M059J (cell line): ENCODE results near the gene DISC1. TPM values are rescaled to one million over a fixed set of nuclear protein-coding genes. Genes with fewer than 3 reads are reported as not detected.

Experiments used
- DNase-seq: peaks from one replicate; pipeline ENCODE4 v3.0.0-alpha.2; 2012; ENCODE audit warnings: low read depth
- total RNA-seq: library from RNA; depleted of rRNA; stranded (reverse); fragments of >200 nt; shearing (Covaris generic); gene quantifications from 2 replicates; pipeline ENCODE4 v1.2.3, GENCODE V29; 2014

Gene DISC1
- total RNA-seq, 1 experiment from 2014 or later = 5.8 TPM

DNA sequence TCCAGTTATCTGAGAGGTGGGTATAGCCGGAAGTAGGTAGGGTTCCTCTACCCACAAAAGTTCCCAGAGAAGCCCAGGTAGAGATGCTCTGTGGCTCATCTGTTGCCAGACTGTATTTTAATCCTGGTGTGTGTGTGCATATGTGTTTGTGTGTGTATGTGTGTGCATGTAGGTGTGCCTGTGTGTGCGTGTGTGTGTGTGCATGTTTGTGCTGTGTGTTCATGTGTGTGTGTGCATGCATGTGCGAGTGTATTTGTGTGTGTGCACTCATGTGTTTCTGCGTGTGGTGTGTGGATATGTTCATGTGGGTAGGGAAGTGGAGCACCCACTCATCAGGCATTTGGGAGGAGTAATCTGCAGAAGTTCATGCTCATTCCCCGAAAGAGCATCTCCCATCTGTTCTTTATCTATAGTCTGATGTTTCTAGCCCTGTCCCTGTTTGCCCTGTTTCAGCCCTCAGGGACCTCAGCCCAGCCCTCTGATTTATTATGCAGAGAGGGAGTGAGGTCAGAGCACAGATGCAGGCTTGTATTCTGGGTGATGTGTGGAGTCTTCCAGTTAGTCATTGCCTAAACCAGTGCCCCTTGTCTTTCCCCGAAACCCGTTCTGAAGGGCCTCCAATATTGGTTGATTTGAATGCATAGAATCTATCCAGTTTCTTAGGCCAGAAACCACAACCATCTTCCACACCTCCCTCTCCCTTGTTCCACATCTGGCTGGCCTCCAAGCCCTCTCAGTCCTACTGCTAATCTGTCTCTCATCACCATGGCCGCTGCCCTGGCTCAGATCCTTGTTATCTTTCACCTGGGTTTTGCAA lies 69.1 kb downstream of the DISC1 start:
- DNase-seq = no peak

DNA sequence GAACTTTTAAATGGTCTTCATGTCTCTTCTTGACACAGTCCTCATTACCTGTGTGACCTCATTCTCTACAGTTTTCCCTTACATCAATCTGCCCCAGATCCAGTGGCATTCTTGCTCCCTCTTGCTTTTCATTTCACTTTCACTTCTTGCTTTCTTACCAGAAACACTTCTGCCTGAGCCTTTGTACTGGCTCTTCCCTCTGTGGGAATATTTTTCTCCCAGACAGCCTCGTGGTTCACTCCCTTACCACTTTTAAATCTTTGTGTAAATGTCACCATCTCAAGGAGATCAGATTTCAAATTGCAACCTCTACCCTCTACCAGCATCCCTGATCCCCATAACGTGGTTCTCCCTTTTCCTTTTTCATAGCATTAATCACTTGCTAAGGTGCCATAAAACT lies 73.2 kb downstream of the DISC1 start:
- DNase-seq = peak; percentile 40

DNA sequence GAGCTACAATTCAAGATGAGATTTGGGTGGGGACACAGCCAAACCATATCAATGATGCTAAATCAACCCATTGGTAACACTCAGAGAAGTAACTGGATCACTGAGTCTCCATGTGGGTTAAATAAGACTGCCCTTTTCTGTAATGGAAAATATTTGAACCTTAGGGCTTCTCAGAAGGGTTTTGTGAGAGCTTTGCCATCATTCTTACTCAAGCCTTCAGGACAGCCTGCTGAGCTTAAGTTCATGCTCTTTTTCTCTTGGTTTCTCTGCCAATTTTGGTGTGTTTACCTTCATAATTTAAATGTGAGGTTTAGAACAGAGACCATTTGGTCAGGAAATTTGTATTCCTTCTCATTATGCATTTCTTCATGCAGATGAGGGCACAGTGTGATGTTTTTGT lies 74.7 kb downstream of the DISC1 start:
- no peak for DNase-seq

GRCh38 chr1:231702331-231702730 lies 75.7 kb downstream of the DISC1 start:
- DNase-seq = no peak

DNA sequence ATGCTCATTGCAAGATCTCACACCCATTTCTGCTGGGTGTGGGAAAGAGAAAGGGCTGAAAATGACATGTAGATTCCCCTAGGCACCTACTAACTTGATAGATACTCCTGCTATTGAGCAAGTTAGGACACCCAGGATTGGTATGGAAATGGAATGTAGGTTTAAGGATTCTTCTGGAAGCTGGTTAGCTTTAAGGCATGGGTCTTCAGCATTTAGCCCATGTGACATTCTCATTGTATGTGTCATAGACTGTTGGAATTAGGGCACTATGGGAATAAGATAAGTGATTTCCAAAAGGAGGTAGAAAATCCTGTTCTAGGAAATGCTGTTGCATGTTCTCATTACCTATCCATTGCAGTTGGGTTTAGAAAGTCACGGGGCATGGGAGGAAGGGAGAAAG lies 76.2 kb downstream of the DISC1 start:
- peak; percentile 68 for DNase-seq

DNA sequence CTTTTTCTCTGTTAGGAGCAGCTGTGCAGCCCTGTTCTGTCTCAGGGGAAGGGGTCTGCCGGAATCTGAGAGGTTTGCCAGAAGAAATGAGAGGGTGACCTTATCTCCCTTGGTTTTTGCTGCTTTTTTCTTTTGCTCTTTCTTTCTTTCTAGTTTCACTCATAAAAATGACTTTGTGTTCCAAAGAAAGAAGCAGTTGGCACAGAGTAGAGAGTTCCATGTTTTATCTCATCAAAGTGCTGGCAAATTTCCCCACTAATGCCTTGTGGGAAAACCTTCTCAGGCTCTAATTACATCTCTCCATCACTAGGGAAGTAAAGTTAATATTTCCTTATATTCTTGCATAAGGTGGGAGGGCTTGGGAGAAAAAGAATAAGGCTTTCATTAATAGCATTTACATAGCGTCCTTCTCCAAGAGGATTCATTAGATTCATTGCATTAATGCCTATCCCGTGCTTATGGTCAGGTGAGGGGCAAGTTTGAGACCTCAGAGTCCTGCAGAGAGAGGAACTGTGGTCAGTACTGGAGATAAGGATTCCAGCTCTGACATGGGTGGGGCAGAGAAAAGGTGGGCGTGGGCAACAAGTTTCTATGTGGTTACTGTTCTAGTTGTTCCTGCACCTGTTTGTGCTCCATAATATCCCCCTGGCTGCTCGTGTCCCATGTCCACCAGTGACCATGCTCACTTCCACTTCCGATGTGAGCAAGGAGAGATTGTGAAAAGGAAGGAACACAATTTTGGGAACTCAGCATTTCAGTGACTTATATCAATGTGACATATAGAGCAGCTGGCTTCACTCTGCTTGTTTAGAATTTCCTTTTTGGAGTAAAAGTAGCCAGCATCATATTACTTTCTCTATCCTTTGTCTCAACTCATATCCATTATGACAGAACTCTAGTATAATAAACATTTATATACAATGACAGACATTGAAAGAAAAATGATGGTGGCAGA lies 79.5 kb downstream of the DISC1 start:
- DNase-seq = no peak

DNA sequence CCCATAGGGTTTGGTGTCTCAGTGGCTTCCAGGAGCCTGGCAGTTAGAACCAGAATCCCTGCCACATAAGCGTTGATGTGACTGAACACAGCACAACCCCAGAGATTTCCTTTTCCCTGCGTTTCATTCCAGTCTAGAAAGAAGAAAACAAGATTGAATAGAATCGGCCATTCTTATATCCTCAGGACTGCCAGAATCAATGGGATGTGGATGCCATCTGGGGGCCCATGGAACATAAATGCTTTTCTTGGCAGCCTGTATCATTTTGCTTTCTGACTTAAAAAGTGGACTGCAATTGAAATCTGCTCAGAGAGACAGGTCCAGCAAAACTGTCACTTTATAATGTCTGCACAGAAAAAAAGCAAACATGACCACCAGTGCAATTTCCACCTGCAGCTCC lies 80.3 kb downstream of the DISC1 start:
- no peak for DNase-seq

GRCh38 chr1:231707407-231707806 lies 80.8 kb downstream of the DISC1 start:
- no peak for DNase-seq

GRCh38 chr1:231708394-231708793 lies 81.8 kb downstream of the DISC1 start:
- no peak for DNase-seq

DNA sequence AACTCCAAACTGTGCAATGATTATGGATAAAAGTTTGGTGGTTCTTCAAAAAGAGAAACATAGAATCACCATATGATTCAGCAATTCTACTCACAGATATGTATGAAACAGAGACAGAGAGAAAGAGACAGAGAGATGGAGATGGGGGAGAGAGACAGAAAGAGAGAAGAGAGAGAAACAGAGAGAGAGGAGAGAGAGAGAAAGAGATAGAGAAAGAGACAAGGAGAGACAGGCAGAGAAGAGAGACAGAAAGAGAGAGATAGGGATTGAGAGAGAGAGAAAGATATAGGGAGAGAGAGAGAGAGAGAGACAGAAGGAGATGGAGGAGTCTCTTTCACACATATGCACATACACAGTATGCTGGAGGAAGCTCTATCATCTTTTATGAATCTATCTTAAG lies 87.8 kb downstream of the DISC1 start:
- DNase-seq = no peak

GRCh38 chr1:231715816-231716722 lies 89.5 kb downstream of the DISC1 start:
- DNase-seq = no peak

- DNase-seq = no peak
These were observed 90.3 kb downstream of the DISC1 start for GRCh38 chr1:231716879-231717278.

- no peak for DNase-seq
These were observed 93.0 kb downstream of the DISC1 start for GRCh38 chr1:231719485-231720183.

GRCh38 chr1:231720652-231721325 lies 94.2 kb downstream of the DISC1 start:
- DNase-seq = no peak

- no peak for DNase-seq
These were observed 94.8 kb downstream of the DISC1 start for GRCh38 chr1:231721436-231721835.

DNA sequence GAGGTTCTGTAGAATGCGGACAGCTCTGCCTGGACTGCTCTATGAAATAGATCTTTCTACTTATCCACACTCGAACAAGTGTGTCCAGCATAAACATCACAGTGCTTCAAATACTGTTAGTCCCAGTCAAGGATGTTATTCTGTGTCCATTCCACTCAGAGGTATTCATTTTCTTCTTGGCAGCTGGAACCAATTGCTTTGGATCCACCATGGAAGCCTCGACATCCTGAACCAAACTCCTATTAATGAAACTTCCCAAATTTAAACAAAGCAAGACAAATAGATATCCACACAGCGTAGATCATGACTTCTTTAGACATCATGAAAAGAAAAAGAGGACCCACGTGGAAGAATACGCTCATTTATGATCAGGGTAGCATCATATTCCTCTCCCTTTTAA lies 95.8 kb downstream of the DISC1 start:
- no peak for DNase-seq

- no peak for DNase-seq
These were observed 96.6 kb downstream of the DISC1 start for GRCh38 chr1:231723146-231723545.

- DNase-seq = no peak
These were observed 97.5 kb downstream of the DISC1 start for GRCh38 chr1:231724041-231724440.

GRCh38 chr1:231724876-231725647 lies 98.5 kb downstream of the DISC1 start:
- DNase-seq = peak; percentile 75

- DNase-seq = no peak
These were observed 100.6 kb downstream of the DISC1 start for GRCh38 chr1:231727171-231727570.
